ENCODE results near the gene USH2A. TPM values are rescaled to one million over a fixed set of nuclear protein-coding genes. Genes with fewer than 3 reads are reported as not detected.

Gene USH2A
- total and polyA plus RNA-seq, 2 experiments from 2014 or later: 0.24 TPM; not detected in 1

GRCh38 chr1:216246577-216247203 is 176.6 kb downstream of the USH2A start:
- H3K4me1 ChIP-seq (ENCODE audit: low read depth): no peaks in the 10 kb centered on the region
- no peak for DNase-seq (ENCODE audit: low read depth in 1 of 2, low spot score in 1 of 2)
- no peaks in the 10 kb centered on the region for H3K36me3 ChIP-seq
- H3K27ac ChIP-seq: no peak overlapping the region
- H3K9me3 ChIP-seq (ENCODE audit: low read depth): no peaks in the 10 kb centered on the region
- no peaks in the 10 kb centered on the region for H3K27me3 ChIP-seq
- TF ChIP-seq CTCF (IDR thresholded peaks at IDR 0.05; ENCODE audit: low read depth, low read length): no peak
- H3K4me3 ChIP-seq: no peak overlapping the region

GRCh38 chr1:216238844-216239243 is 184.4 kb downstream of the USH2A start:
- no peak for TF ChIP-seq CTCF (IDR thresholded peaks at IDR 0.05; ENCODE audit: low read depth, low read length)
- no peaks in the 10 kb centered on the region for H3K9me3 ChIP-seq (ENCODE audit: low read depth)
- H3K4me3 ChIP-seq: no peak overlapping the region
- no peaks in the 10 kb centered on the region for H3K27me3 ChIP-seq
- H3K4me1 ChIP-seq (ENCODE audit: low read depth): no peaks in the 10 kb centered on the region
- DNase-seq (ENCODE audit: low read depth in 1 of 2, low spot score in 1 of 2): no peak
- no peak overlapping the region for H3K27ac ChIP-seq
- H3K36me3 ChIP-seq: no peaks in the 10 kb centered on the region

GRCh38 chr1:216237927-216238542 is 185.2 kb downstream of the USH2A start:
- no peak for TF ChIP-seq CTCF (IDR thresholded peaks at IDR 0.05; ENCODE audit: low read depth, low read length)
- Histone ChIP-seq H3K4me3 (no peak overlapping the region), H3K9me3 (ENCODE audit: low read depth) (no peaks in the 10 kb centered on the region), H3K27ac (no peak overlapping the region), H3K27me3 (no peaks in the 10 kb centered on the region), H3K4me1 (ENCODE audit: low read depth) (no peaks in the 10 kb centered on the region), H3K36me3 (no peaks in the 10 kb centered on the region)
- peak in 1 of 2 donors; percentile 2 for DNase-seq (ENCODE audit: low read depth in 1 of 2, low spot score in 1 of 2)

- DNase-seq (ENCODE audit: low read depth in 1 of 2, low spot score in 1 of 2): no peak
- TF ChIP-seq CTCF (IDR thresholded peaks at IDR 0.05; ENCODE audit: low read depth, low read length): no peak
- no peaks in the 10 kb centered on the region for H3K27me3 ChIP-seq
- H3K9me3 ChIP-seq (ENCODE audit: low read depth): no peaks in the 10 kb centered on the region
- H3K4me1 ChIP-seq (ENCODE audit: low read depth): peaks cover 7% of the 10 kb centered on the region
- no peak overlapping the region for H3K27ac ChIP-seq
- H3K36me3 ChIP-seq: no peaks in the 10 kb centered on the region
- no peak overlapping the region for H3K4me3 ChIP-seq
Observed at GRCh38 chr1:216224233-216224632, 199.0 kb downstream of the USH2A start.

- peak in 1 of 2 donors; percentile 10 for DNase-seq (ENCODE audit: low read depth in 1 of 2, low spot score in 1 of 2)
- Histone ChIP-seq H3K4me3 (no peak overlapping the region), H3K4me1 (ENCODE audit: low read depth) (peaks cover 7% of the 10 kb centered on the region), H3K27me3 (no peaks in the 10 kb centered on the region), H3K36me3 (no peaks in the 10 kb centered on the region), H3K27ac (peak overlapping the region; percentile 5), H3K9me3 (ENCODE audit: low read depth) (no peaks in the 10 kb centered on the region)
- TF ChIP-seq CTCF (IDR thresholded peaks at IDR 0.05; ENCODE audit: low read depth, low read length): no peak
Observed at GRCh38 chr1:216223486-216223885, 199.8 kb downstream of the USH2A start.
